C4-2B (cell line): ENCODE measurements around the gene RNF207.

Experiments
- CTCF ChIP-seq: fragments of 450-650 bp; conservative IDR thresholded peaks from 2 replicates; pipeline ENCODE4 v1.5.1; 2017; ENCODE audit warnings: mild to moderate bottlenecking
- ZFX ChIP-seq: fragments of 450-650 bp; IDR thresholded peaks from 2 replicates; pipeline ENCODE4 v1.6.1; 2017

- TF ChIP-seq CTCF (no peak), ZFX (no peak)
These were observed 24.6 kb upstream of the RNF207 start for GRCh38 chr1:6181347-6181770.
